Memory B cell (primary cell): Measurements from ENCODE around the gene KARS1.

Experiments
- ATAC-seq: fragments of 150-1000 bp; cut with Tn5 transposase; 2 replicates; pipeline ENCODE4 v1.10.0; 2021; ENCODE audit warnings: low read depth, mild to moderate bottlenecking, moderate library complexity
- DNase-seq, 2 donors: peaks; one replicate each; pipeline ENCODE4 v3.0.0; 2022; ENCODE audit warnings: low spot score in 2 of 2
- H3K27ac Mint-ChIP-seq: one replicate; pipeline ENCODE4 v1.8.0; 2022; ENCODE audit warnings: mild to moderate bottlenecking, moderate library complexity, mixed read lengths
- H3K27me3 Mint-ChIP-seq: one replicate; pipeline ENCODE4 v1.8.0; 2022; ENCODE audit warnings: mixed read lengths
- H3K36me3 Mint-ChIP-seq: one replicate; pipeline ENCODE4 v1.8.0; 2022; ENCODE audit warnings: mild to moderate bottlenecking, mixed read lengths
- H3K4me1 Mint-ChIP-seq: one replicate; pipeline ENCODE4 v1.8.0; 2022; ENCODE audit warnings: mixed read lengths
- H3K4me3 Mint-ChIP-seq: one replicate; pipeline ENCODE4 v1.8.0; 2022; ENCODE audit warnings: mild to moderate bottlenecking, moderate library complexity, mixed read lengths
- H3K9me3 Mint-ChIP-seq: one replicate; pipeline ENCODE4 v1.8.0; 2022; ENCODE audit warnings: mixed read lengths

KARS1 gene

GRCh38 chr16:75644240-75645012 lies 3.0 kb downstream of the KARS1 start:
- DNase-seq, result no peak
- Mint-ChIP-seq H3K27ac (peak overlapping the region; percentile 24), H3K4me3 (peak overlapping the region; percentile 48), H3K4me1 (peaks cover 12% of the 10 kb centered on the region), H3K36me3 (peaks cover 21% of the 10 kb centered on the region), H3K9me3 (no peaks in the 10 kb centered on the region), H3K27me3 (no peaks in the 10 kb centered on the region)
- ATAC-seq, result no peak

DNA sequence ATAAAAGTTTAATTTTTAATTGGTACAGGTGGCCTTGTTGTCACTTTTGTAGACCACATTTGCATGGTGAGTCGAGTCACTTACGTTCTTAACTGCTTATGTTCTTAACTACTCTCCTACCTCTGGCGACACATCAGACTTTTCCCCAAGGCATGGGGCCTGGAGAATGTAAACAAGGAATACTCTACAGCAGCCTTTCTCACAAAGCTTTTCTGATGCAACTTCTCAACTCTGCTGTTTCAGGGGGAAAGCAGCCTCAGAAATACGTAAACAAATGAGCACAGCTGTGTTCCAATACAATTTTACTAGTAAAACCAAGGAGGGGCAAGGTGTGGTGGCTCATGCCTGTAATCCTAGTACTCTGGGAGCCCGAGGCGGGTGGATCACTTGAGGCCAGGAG lies 6.9 kb downstream of the KARS1 start:
- no peak overlapping the region for H3K4me3 Mint-ChIP-seq
- no peaks in the 10 kb centered on the region for H3K27me3 Mint-ChIP-seq
- H3K36me3 Mint-ChIP-seq, result peaks cover 38% of the 10 kb centered on the region
- ATAC-seq (no peak), DNase-seq (no peak)
- no peaks in the 10 kb centered on the region for H3K9me3 Mint-ChIP-seq
- H3K4me1 Mint-ChIP-seq, result peaks cover 14% of the 10 kb centered on the region
- no peak overlapping the region for H3K27ac Mint-ChIP-seq

DNA sequence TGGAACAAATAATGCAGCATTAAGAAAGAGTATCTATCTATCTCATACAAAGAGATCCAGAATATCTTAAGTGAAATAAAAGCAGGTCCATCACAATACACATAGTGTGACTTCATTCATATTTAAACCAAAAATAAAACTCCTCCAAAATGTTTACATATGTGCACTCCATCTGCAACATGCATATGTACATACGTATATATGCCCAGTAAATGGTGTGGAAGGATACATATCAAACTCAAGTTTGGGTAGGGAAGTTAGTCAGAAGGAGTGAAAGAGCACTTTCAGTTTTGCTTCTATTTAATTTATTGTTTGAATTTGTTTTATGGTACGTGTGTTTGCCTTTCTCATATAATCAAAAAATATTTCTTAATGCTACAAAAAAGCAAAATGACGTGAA lies 12.4 kb downstream of the KARS1 start:
- Mint-ChIP-seq H3K36me3 (peaks cover 38% of the 10 kb centered on the region), H3K4me3 (no peak overlapping the region), H3K27ac (no peak overlapping the region), H3K4me1 (peaks cover 2% of the 10 kb centered on the region), H3K27me3 (no peaks in the 10 kb centered on the region), H3K9me3 (no peaks in the 10 kb centered on the region)
- no peak for DNase-seq
- no peak for ATAC-seq

DNA sequence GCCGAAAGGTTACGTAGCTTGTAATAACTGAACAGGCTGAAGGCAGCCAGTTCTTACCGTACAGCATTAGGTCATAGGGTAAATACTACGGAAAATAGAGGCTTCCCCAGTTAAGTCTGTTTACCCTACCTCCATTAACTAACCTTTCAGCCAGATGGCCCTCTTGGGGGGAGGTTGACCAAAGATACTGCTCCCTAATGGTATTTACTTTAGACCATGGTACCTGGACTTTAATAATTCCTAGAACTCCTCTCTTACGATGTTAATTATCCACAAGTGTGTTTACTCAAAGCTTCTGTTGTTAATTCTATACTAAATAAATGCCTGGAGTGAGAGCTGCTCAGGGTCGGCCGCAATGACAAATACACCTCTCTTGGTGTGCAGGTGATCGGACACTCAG lies 14.6 kb downstream of the KARS1 start:
- Mint-ChIP-seq H3K9me3 (no peaks in the 10 kb centered on the region), H3K36me3 (peaks cover 45% of the 10 kb centered on the region), H3K27ac (no peak overlapping the region), H3K4me1 (peaks cover 2% of the 10 kb centered on the region), H3K27me3 (no peaks in the 10 kb centered on the region), H3K4me3 (no peak overlapping the region)
- no peak for ATAC-seq
- no peak for DNase-seq

- peaks cover 40% of the 10 kb centered on the region for H3K36me3 Mint-ChIP-seq
- DNase-seq (no peak), ATAC-seq (no peak)
- no peaks in the 10 kb centered on the region for H3K4me1 Mint-ChIP-seq
- no peaks in the 10 kb centered on the region for H3K27me3 Mint-ChIP-seq
- H3K4me3 Mint-ChIP-seq, result no peak overlapping the region
- no peaks in the 10 kb centered on the region for H3K9me3 Mint-ChIP-seq
- no peak overlapping the region for H3K27ac Mint-ChIP-seq
These were observed 17.4 kb downstream of the KARS1 start for GRCh38 chr16:75630052-75630451.

GRCh38 chr16:75629132-75629531 lies 18.3 kb downstream of the KARS1 start:
- Mint-ChIP-seq H3K4me1 (no peaks in the 10 kb centered on the region), H3K27me3 (no peaks in the 10 kb centered on the region), H3K4me3 (no peak overlapping the region), H3K9me3 (no peaks in the 10 kb centered on the region), H3K27ac (no peak overlapping the region), H3K36me3 (peaks cover 37% of the 10 kb centered on the region)
- DNase-seq (no peak), ATAC-seq (no peak)

GRCh38 chr16:75628351-75628750 lies 19.1 kb downstream of the KARS1 start:
- DNase-seq, result no peak
- no peaks in the 10 kb centered on the region for H3K27me3 Mint-ChIP-seq
- H3K4me3 Mint-ChIP-seq, result no peak overlapping the region
- H3K36me3 Mint-ChIP-seq, result peaks cover 31% of the 10 kb centered on the region
- no peaks in the 10 kb centered on the region for H3K4me1 Mint-ChIP-seq
- ATAC-seq, result no peak
- no peak overlapping the region for H3K27ac Mint-ChIP-seq
- H3K9me3 Mint-ChIP-seq, result no peaks in the 10 kb centered on the region

- Mint-ChIP-seq H3K4me1 (no peaks in the 10 kb centered on the region), H3K4me3 (no peak overlapping the region), H3K27ac (no peak overlapping the region), H3K9me3 (no peaks in the 10 kb centered on the region), H3K27me3 (no peaks in the 10 kb centered on the region), H3K36me3 (peaks cover 31% of the 10 kb centered on the region)
- DNase-seq (no peak), ATAC-seq (no peak)
These were observed 19.6 kb downstream of the KARS1 start for GRCh38 chr16:75627851-75628250.

DNA sequence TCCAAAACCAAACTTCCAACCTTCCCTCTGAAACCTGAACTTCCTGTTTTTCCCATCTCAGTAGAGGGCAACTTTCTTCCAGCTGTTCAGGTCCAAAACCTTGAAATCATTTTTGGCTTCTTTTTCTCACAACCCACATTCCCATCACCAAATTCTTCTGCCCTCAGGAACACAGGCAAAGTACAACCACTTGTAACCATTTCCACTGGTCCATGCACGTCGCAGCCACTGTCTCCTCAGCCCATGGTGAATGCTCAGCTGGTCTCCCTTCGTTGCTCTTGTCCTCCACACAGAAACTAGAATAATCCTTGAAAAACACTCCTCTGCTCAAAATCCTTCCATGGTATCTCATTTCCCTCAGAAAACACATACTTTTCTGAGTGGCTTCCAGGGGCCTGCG lies 20.7 kb downstream of the KARS1 start:
- DNase-seq (no peak), ATAC-seq (no peak)
- Mint-ChIP-seq H3K27me3 (no peaks in the 10 kb centered on the region), H3K27ac (no peak overlapping the region), H3K9me3 (no peaks in the 10 kb centered on the region), H3K4me3 (no peak overlapping the region), H3K36me3 (peaks cover 29% of the 10 kb centered on the region), H3K4me1 (no peaks in the 10 kb centered on the region)

GRCh38 chr16:75624921-75625334 lies 22.5 kb downstream of the KARS1 start:
- Mint-ChIP-seq H3K9me3 (no peaks in the 10 kb centered on the region), H3K36me3 (peaks cover 33% of the 10 kb centered on the region), H3K4me3 (peak overlapping the region; percentile 57), H3K4me1 (peaks cover 13% of the 10 kb centered on the region), H3K27ac (peak overlapping the region; percentile 58), H3K27me3 (no peaks in the 10 kb centered on the region)
- no peak for DNase-seq
- ATAC-seq, result no peak

DNA sequence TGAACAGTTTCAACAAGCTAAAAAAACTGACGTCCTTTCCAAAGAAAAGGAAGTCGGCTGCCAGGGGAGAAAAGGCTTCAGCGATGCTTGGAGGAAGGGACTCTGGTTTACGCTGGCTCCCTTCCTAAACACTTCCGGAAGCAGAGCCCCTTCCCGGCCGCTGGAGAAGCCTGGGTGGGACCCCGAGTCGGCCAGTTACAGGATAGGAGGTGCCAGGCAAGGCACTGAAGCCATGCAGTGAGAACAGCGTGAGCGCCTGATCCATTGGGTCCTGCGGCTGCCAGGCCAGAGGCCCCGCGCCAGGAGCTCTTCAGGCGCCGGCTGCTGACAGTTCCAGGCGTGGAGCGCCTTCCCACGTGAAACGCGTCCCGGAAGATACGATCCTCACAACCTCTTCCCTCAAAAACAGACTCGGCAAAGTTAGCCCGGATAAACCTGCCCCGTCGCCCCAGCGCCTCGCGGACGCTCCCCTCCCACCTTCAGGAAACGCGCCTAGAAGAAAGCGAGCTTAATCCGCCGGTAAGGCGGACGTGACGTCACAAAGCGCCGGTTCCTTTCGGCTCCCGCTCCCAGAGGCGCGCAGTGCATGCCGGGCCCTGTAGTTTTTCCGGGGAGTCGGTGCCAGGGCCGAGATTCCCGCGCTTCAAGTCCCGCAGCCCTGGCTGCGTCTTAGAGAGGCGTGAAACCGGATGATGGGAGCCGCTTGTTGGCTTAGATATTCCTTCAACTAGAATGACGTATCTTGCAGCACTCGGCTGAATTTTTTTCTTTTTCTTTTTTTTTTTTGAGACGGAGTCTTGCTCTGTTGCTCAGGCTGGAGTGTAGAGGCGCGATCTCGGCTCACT lies 24.5 kb downstream of the KARS1 start, which contains the start of gene ADAT1:
Gene ADAT1 (minus strand): TSS at position 521 of the 845 bp plus-strand sequence. CDS start 2,482 bp downstream, outside the sequence.
- Mint-ChIP-seq H3K27ac (peak within 1 kb of the TSS; percentile 96), H3K4me3 (peak within 1 kb of the TSS; percentile 98), H3K27me3 (no peaks in the 10 kb centered on the region), H3K9me3 (no peaks in the 10 kb centered on the region), H3K36me3 (peaks cover 25% of the 10 kb centered on the region), H3K4me1 (peaks cover 13% of the 10 kb centered on the region)
- ATAC-seq (peak; percentile 95), DNase-seq (peak; percentile 92 to 93)

DNA sequence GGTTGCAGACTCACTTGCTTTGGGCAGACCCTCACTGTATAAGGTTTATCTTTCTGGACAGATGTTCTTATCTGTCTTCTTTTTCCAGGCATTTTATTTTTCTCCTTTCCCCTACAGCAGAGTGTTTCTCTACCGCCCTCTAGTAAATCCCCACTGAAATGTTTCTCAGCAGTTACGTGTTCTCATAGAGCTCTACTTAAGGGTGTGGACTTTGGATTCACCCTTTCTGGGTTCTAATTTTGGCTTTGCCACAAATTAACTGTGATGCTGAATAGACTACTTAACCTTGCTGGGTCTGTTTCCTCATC lies 26.3 kb downstream of the KARS1 start:
- no peak for DNase-seq
- Mint-ChIP-seq H3K27me3 (no peaks in the 10 kb centered on the region), H3K27ac (peak overlapping the region; percentile 80), H3K36me3 (peaks cover 23% of the 10 kb centered on the region), H3K4me3 (no peak overlapping the region), H3K4me1 (peaks cover 22% of the 10 kb centered on the region), H3K9me3 (no peaks in the 10 kb centered on the region)
- no peak for ATAC-seq

- H3K27ac Mint-ChIP-seq, result peak overlapping the region; percentile 80
- H3K9me3 Mint-ChIP-seq, result no peaks in the 10 kb centered on the region
- H3K36me3 Mint-ChIP-seq, result peaks cover 22% of the 10 kb centered on the region
- ATAC-seq, result no peak
- no peak overlapping the region for H3K4me3 Mint-ChIP-seq
- peaks cover 22% of the 10 kb centered on the region for H3K4me1 Mint-ChIP-seq
- no peaks in the 10 kb centered on the region for H3K27me3 Mint-ChIP-seq
- DNase-seq, result no peak
These were observed 26.9 kb downstream of the KARS1 start for GRCh38 chr16:75620326-75621169.

DNA sequence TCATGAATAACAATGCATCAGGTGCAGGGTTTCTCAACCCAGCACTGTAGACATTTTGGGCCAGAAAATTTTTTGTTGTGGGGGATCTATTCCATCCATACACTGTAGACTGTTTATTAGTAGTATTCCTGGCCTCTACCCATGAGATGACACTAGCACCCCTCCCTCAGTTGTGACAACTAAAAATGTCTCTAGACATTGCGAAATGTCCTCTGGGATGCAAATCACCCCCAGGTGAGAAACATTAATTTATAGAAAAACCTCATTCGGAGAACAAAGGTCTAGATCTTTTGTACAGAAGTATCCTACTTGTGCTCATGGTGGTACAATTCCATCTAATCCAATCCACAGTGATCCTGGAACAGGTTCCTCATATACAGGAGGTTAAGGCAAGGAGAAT lies 28.7 kb downstream of the KARS1 start:
- ATAC-seq (no peak), DNase-seq (no peak)
- Mint-ChIP-seq H3K27me3 (no peaks in the 10 kb centered on the region), H3K36me3 (peaks cover 24% of the 10 kb centered on the region), H3K4me3 (no peak overlapping the region), H3K9me3 (no peaks in the 10 kb centered on the region), H3K4me1 (peaks cover 22% of the 10 kb centered on the region), H3K27ac (no peak overlapping the region)
